Measurements from ENCODE around the gene GYS2.

The GYS2 gene

DNA sequence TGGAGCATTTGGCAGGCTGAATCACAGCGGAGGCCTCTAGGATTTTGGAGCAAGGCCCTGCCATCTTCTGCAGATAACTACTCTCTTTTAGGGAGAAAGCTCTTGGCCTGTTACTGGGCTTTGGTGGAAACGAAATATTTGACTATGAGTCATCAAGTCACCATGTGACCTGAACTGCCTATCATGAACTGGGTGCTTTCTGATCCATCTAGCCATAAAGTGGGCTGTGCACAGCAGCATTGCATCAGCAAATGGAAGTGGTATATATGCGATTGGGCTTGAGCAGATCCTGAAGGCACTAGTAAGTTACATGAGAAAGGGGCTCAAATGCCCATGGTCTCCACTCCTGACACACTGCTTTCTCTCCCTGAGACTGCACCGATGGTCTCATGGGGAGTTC is 21.1 kb downstream of the GYS2 start:
- TF ChIP-seq, protein P1, sequence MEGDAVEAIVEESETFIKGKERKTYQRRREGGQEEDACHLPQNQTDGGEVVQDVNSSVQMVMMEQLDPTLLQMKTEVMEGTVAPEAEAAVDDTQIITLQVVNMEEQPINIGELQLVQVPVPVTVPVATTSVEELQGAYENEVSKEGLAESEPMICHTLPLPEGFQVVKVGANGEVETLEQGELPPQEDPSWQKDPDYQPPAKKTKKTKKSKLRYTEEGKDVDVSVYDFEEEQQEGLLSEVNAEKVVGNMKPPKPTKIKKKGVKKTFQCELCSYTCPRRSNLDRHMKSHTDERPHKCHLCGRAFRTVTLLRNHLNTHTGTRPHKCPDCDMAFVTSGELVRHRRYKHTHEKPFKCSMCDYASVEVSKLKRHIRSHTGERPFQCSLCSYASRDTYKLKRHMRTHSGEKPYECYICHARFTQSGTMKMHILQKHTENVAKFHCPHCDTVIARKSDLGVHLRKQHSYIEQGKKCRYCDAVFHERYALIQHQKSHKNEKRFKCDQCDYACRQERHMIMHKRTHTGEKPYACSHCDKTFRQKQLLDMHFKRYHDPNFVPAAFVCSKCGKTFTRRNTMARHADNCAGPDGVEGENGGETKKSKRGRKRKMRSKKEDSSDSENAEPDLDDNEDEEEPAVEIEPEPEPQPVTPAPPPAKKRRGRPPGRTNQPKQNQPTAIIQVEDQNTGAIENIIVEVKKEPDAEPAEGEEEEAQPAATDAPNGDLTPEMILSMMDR (IDR thresholded peaks at IDR 0.05), result no peak
- no peak for DNase-seq (ENCODE audit: low spot score)

GRCh38 chr12:21580748-21581516 is 23.7 kb downstream of the GYS2 start:
- Histone ChIP-seq H3K4me3 (no peak overlapping the region), H3K27ac (no peak overlapping the region)
- TF ChIP-seq, protein P1 (IDR thresholded peaks at IDR 0.05), result no peak
- no peak for DNase-seq (ENCODE audit: low spot score)

More for the DNA sequence above, 21.1 kb downstream of the GYS2 start:
- no peak overlapping the region for H3K4me3 ChIP-seq
- H3K27ac ChIP-seq, result no peak overlapping the region

GRCh38 chr12:21577516-21577915 is 27.1 kb downstream of the GYS2 start:
- Histone ChIP-seq H3K4me3 (no peak overlapping the region), H3K27ac (no peak overlapping the region)
- TF ChIP-seq, protein P1 (IDR thresholded peaks at IDR 0.05), result no peak
- DNase-seq (ENCODE audit: low spot score), result no peak

GRCh38 chr12:21576431-21576830 is 28.2 kb downstream of the GYS2 start:
- no peak for DNase-seq (ENCODE audit: low spot score)
- TF ChIP-seq, protein P1 (IDR thresholded peaks at IDR 0.05), result no peak
- Histone ChIP-seq H3K4me3 (no peak overlapping the region), H3K27ac (no peak overlapping the region)

DNA sequence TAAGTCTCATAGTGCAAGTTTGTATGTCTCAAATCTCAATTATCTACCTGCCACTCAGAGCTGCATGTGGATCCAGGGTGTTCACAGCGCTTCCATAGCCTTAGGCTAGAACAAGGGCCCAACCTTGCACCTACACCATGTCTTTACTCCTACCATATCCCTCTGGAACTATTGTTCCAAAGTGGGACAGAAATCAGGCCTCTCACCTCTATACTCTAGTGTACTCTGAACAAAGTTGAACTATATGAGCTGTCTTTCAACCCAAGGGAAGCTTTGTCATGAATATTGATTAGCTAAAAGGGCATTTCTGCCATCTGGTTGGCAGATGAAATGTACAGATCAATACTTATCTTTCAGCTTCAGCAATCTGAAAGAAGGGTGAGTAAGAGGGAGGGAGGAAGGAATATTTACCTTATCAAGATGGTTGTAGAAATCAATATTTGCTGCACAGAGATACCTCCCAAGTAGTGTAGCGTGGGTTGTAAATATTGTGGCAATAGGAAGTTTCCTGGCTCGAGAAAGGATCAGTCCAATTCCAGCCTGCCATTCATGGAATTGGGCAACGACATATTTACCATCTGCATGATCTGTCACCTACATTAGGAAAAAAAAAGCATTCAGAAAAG is 30.8 kb downstream of the GYS2 start:
- TF ChIP-seq, protein P1 (IDR thresholded peaks at IDR 0.05), result no peak
- Histone ChIP-seq H3K4me3 (no peak overlapping the region), H3K27ac (no peak overlapping the region)
- DNase-seq (ENCODE audit: low spot score), result no peak

GRCh38 chr12:21571046-21571445 is 33.6 kb downstream of the GYS2 start:
- H3K27ac ChIP-seq, result no peak overlapping the region
- H3K4me3 ChIP-seq, result no peak overlapping the region
- DNase-seq (ENCODE audit: low spot score), result no peak
- TF ChIP-seq, protein P1 (IDR thresholded peaks at IDR 0.05), result no peak

GRCh38 chr12:21568115-21568514 is 36.5 kb downstream of the GYS2 start:
- TF ChIP-seq, protein P1 (IDR thresholded peaks at IDR 0.05), result no peak
- DNase-seq (ENCODE audit: low spot score), result no peak
- no peak overlapping the region for H3K4me3 ChIP-seq
- H3K27ac ChIP-seq, result no peak overlapping the region

All from coronary artery (tissue), 2 donors.